Skeletal muscle cell (primary cell): ENCODE measurements around the gene OSGEPL1.
"Not testable (repeated sequence)": the region's sequence is repeated elsewhere in the genome, so short reads cannot be mapped to it uniquely, and the experiment has no call there.

Experiments used
- DNase-seq: peaks from one replicate; pipeline ENCODE4 v3.0.0-alpha.2; 2010; ENCODE audit warnings: low read depth
- H3K4me3 ChIP-seq: 2 replicates; pipeline ENCODE4 v1.5.1; 2011; ENCODE audit warnings: low read depth, mild to moderate bottlenecking, control low read depth, low read length, moderate library complexity

The OSGEPL1 gene

DNA sequence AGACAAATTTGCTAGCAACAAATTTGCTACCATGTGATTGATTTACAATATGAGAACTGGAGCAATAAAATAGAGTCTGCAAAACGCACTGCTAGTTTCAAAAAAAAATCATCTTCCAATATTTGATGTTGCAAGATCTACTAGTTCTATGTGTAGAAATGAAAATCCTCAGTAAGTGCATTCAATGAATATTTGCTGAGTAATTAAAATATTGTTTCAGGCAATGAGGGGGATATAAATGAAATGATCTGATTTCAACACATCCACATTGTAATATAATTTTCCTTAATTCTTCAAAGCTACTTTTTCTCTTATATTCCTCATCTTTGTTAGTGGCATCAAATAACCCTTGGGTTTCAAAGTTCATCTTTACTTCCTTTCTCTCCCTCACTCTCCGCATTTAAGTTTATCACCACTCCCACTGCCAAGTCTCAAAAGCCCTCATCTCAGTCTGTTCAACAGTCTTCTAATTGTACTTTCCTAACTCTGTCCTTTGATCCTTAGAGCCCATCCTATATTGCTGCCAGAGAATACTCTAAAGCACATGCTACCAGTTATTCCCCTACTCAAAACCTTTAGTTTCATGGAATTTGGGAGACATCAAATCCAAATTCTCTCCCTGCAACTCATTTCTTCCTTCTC is 6.2 kb downstream of the OSGEPL1 start:
- no peak for DNase-seq
- H3K4me3 ChIP-seq = no peak overlapping the region

DNA sequence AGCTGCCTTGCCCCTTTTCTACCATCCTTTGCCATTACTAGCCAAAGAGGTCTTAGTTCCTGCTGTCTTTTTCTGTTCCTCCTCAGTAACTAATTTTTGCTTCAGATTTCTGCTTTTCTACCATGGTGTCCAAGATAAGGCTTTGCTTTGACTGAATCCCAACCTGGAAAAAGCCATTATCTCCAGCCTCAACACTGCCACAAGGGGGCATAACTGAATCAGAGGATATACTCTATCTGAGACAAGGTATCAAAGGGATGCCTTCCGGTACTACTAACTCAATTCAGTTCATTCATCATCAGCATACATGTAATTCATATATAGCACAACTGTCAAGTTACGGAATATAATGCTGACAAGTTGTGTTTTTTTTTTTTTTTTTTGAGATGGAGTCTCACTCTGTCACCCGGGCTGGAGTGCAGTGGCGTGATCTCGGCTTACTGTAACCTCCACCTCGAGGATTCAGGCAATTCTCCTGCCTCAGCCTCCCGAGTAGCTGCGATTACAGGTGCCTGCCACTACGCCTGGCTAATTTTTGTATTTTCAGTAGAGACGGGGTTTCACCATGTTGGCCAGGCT is 11.4 kb downstream of the OSGEPL1 start:
- no peak for DNase-seq
- no peak overlapping the region for H3K4me3 ChIP-seq

DNA sequence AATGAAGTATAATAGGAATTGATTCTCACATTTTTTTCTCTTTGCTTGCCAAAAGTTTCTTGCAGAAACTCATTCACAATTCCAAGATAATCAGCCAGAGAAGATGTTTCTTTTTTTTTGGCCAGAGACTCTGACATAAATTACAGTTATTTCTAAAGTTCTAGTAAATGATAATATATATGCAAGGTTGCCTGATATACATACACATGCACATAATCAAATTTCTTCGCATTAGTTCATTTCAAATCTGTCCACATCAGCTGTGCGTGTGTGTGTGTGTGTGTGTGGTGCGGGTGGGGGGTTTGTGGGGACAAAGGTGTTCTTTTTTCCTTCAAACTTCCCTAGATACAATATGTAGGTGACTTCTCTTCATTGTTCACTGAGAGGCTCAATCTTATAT is 33.2 kb downstream of the OSGEPL1 start:
- no peak for DNase-seq
- H3K4me3 ChIP-seq = no peak overlapping the region

DNA sequence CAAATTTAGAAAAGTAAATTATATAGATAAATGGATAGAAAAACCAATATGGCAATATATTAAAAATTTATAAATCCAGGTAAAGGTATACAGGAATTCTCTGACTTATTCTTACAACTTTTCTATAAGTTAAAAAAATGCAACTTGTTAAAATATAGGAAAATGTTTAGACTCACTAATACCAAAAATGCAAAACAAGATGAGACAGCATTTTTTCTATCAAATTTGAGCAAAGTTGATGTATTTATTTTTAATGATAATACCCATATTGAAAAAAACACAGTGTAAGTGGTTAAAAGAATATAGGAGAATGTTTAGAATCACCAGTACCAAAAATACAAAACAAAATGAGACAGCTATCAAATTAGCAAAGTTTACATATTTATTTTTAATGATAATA is 35.7 kb downstream of the OSGEPL1 start:
- no peak for DNase-seq
- no peak overlapping the region for H3K4me3 ChIP-seq

DNA sequence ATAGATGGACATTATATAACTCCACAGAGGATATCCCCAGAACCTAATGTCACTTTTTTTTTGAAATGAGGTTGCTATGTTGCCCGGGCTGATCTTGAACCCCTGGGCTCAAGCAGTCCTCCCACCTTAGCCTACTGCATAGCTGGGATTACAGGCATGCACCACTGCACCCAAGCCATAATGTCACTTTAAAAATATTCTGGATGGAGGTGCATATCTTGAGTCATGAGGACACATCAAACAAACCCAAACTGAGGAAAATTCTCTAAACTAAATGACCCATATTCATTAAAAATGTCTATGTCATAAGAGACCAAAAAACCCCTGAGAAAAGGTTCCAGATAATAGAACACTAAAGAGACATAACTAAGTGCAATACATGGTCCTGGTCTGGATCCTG is 36.3 kb downstream of the OSGEPL1 start:
- DNase-seq = no peak

DNA sequence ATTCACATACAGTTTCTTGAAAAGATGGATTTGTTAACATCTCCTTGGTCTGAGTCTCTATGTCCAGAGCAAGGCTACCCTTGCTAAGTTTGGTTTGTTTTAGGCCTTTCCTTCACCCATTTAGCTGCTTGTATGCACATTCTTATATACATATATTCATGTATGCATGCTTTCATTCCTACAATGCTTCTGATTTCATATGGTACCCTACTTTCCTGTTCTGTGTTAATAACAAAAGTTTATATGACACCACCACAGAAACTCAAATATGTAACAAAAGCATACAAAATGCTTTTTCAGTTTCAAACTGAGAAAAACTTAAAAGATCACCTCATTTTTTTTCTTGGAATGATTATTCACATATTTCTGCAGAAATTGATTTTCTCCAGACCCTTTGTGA is 39.4 kb downstream of the OSGEPL1 start:
- no peak overlapping the region for H3K4me3 ChIP-seq
- DNase-seq = no peak

More for the DNA sequence above, 36.3 kb downstream of the OSGEPL1 start:
- H3K4me3 ChIP-seq = no peak overlapping the region

DNA sequence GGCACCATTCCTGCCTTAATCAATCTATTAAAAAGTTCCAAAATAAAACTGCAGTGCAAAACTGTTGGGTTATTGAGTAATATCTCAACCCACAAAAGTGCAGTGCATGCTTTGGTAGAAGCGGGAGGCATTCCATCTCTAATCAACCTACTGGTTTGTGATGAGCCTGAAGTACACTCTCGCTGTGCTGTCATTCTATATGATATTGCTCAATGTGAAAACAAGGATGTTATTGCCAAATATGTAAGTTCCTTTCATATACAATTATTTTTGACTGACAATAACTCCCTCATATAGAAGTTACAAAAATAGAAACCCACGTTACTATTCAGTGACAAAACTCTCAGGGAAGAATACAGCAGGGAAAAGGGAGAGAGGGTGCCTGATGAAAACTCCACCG is 43.0 kb downstream of the OSGEPL1 start:
- no peak overlapping the region for H3K4me3 ChIP-seq
- DNase-seq = no peak

DNA sequence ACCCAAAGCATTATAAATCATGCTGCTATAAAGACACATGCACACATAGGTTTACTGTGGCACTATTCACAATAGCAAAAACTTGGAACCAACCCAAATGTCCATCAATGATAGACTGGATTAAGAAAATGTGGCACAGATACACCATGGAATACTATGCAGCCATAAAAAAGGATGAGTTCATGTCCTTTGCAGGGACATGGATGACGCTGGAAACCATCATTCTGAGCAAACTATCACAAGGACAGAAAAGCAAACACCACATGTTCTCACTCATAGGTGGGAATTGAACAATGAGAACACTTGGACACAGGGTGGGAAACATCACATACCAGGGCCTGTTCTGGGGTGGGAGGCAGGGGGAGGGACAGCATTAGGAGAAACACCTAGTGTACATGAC is 45.0 kb downstream of the OSGEPL1 start:
- not testable (repeated sequence) for H3K4me3 ChIP-seq, DNase-seq

DNA sequence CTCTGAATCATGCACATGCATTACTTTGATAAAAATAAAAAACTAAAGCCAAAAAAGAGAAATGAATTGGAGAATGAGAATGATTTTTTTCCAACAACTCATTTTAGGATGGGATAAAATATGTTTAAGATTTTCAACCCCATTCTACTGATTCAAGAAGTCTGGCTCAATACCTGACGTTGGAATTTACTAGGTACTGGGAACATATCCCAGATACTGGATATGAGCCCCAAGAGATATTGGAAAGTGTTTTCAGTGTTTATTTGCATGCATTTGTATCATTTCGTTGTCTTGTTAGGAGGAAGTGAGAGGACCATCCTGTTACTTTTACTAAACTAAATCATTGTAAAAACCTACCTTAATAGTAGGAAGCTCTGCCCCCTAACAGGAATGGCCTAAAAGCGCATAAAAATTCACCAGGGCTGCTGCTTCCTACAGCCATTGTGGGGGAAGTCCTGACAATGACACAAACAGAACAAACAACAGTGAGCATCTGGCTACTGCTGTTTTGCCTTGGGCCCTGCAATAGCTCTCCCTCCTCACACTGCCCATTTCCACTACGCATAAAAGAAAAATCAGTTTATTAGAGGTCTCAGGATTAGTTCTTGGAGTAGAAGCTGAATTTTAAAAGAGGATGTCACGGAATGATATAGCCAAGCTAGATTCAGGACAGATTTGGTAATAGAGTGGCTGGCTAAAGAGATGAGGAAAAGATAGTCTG is 52.9 kb downstream of the OSGEPL1 start:
- H3K4me3 ChIP-seq = no peak overlapping the region
- DNase-seq = no peak

DNA sequence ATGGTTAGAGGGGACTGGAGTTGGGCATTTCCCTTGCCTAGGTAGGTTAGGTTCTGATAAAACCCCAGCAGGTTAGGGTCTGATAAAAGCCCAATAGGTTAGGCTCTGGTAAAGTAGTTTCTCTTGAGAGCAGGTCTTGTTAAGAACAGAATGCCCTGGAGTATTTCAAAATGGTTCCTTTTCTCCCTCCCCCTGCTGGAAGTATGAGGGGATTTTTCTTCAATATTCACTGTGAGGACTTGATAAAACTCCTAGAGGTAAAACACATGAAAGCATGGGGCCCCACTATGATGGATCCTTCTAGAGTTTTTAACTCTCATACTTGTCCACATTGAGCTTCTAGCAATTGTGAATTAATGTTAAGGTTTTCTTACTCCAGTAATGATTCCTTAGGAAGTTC is 60.5 kb downstream of the OSGEPL1 start:
- DNase-seq = no peak
- H3K4me3 ChIP-seq = no peak overlapping the region

DNA sequence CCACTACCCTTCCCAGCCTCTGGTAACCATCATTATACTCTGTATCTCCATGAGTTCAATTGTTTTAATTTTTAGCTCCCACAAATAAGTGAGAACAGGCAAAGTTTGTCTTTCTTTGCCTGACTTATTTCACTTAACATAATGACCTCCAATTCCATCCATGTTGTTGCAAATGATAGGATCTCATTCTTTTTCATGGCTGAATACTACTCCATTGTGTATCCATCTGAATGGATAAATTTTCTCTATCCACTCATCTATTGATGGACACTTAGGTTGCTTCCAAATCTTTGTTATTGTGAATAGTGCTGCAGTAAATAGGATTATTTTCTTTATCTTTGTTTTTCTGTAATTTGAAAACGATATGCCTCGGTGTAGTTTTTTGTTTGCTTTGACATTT is 61.9 kb downstream of the OSGEPL1 start:
- no peak for DNase-seq
- no peak overlapping the region for H3K4me3 ChIP-seq

DNA sequence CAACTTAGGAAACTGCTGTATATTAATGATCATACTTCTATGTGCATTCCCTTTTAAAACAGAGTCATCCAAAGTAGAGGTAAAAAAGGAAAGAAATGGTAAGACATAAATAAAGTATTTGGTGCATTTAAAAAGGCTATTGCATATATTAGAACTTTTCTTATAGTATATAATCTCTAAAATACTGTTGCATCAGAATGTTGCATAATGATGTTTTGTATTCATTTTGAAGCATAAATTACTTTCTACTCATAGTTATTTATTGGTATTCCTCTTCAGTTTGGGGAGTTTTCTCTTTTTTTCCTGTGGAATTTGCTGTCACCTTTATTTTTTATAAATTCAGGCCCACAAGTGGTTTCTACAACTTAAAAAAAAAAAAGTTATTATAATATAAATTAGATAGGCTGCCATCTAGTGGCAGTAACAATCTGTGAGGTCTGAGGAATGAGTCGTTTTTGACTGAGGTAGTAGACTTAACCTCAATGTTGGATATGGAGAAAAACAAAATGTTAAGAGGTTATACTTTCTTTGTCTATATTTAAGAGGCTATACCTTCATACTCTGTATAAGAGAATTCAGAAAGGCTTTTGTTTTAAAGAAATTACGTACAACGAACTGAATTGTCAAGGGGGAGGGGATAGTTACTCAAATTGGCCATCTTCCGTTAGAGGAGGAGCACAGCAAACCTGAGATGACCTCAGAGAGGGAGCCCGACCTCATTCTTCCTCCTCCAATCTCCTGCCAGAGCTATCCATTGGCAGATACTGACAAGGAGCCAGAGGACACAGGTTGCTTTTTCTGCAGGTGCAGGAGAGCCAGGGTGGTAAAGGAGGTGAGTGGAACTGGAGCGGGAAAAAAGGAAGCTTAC is 64.3 kb downstream of the OSGEPL1 start:
- no peak overlapping the region for H3K4me3 ChIP-seq

More for the DNA sequence above, 64.3 kb downstream of the OSGEPL1 start:
- DNase-seq = no peak
